LNCAP (cell line): ENCODE results near the gene ZNF470.

Source experiments
- CTCF ChIP-seq: fragments of 450-650 bp; IDR thresholded peaks from 2 replicates; pipeline ENCODE4 v1.5.1; 2017; ENCODE audit warnings: mild to moderate bottlenecking

The ZNF470 gene

GRCh38 chr19:56611288-56611687 is 44.0 kb downstream of the ZNF470 start:
- no peak for TF ChIP-seq CTCF

GRCh38 chr19:56612737-56613136 is 45.5 kb downstream of the ZNF470 start:
- no peak for TF ChIP-seq CTCF

GRCh38 chr19:56613639-56614038 is 46.4 kb downstream of the ZNF470 start:
- TF ChIP-seq CTCF = no peak

GRCh38 chr19:56617531-56617930 is 50.3 kb downstream of the ZNF470 start:
- no peak for TF ChIP-seq CTCF

GRCh38 chr19:56619121-56619520 is 51.9 kb downstream of the ZNF470 start:
- TF ChIP-seq CTCF = no peak

- TF ChIP-seq CTCF = no peak
Observed at GRCh38 chr19:56622374-56622773, 55.1 kb downstream of the ZNF470 start.

GRCh38 chr19:56623006-56623405 is 55.7 kb downstream of the ZNF470 start:
- TF ChIP-seq CTCF = no peak

GRCh38 chr19:56625708-56626107 is 58.4 kb downstream of the ZNF470 start:
- TF ChIP-seq CTCF = no peak
